HCT116 (cell line): ENCODE data around the gene TENM4. TPM values are rescaled to one million over a fixed set of nuclear protein-coding genes. Genes with fewer than 3 reads are reported as not detected.

Source experiments
- ATAC-seq: fragments of 200-7000 bp; cut with Tn5 transposase; 2 replicates; pipeline ENCODE4 v1.9.1; 2020; ENCODE audit warnings: mild to moderate bottlenecking, moderate library complexity
- BruUV-seq: library from RNA; stranded (reverse); fragments of 400-500 nt; replicated peaks from 2 replicates; lab custom pipeline; 2021; lab: Mats Ljungman, UMichigan
- CTCF ChIA-PET: fragments of 300-600 bp; sonication (Branson Sonifier 250); formaldehyde crosslinking; loops from one replicate; lab custom pipeline; 2021; ENCODE audit warnings: antibody characterized with exemption; lab: Charles Lee
- POLR2A ChIA-PET: fragments of 300-600, 350-600 bp; sonication (Branson Sonifier 250); formaldehyde crosslinking; loops from one replicate; lab custom pipeline; 2021; ENCODE audit warnings: antibody characterized with exemption; lab: Charles Lee
- RAD21 ChIA-PET, 2 experiments: fragments of 300-600 bp; sonication (Branson Sonifier 250); formaldehyde crosslinking; loops; one replicate each; lab custom pipeline; 2023; ENCODE audit warnings: low total read pairs in 2 of 2; ENCODE audit not compliant: uncharacterized antibody in 2 of 2, unreplicated experiment in 2 of 2, low non-redundant PET in 1 of 2; lab: Charles Lee
- DNase-seq: peaks from one replicate; pipeline ENCODE4 v3.0.0-alpha.2; 2010; ENCODE audit warnings: low read depth, low spot score
- H2AFZ ChIP-seq: fragments of 200-600 bp; shearing (Covaris generic), sonication (generic); 2 replicates; pipeline ENCODE4 v1.6.1; 2017; ENCODE audit warnings: low read depth, mixed run types, mixed read lengths, antibody characterized with exemption, low read length; ENCODE audit not compliant: poor library complexity, severe bottlenecking
- H3K27ac ChIP-seq: 2 replicates; pipeline ENCODE4 v1.5.1; 2012; ENCODE audit warnings: low read depth, low read length
- H3K27me3 ChIP-seq: fragments of 200-600 bp; sonication (generic); 2 replicates; pipeline ENCODE4 v1.6.1; 2016; ENCODE audit warnings: mixed run types, low read length, mixed read lengths; ENCODE audit not compliant: insufficient read depth
- H3K36me3 ChIP-seq, 2 experiments: fragments of 200-500 bp in 1 of 2; fragments of 200-600 bp in 1 of 2; sonication (Bioruptor generic) in 1 of 2; sonication (generic) in 1 of 2; 2 replicates each; pipeline versions ENCODE4 v1.5.1 to v1.6.1; 2014 to 2016; ENCODE audit warnings: low read length in 2 of 2, inconsistent platforms in 1 of 2, mixed read lengths in 1 of 2, mixed run types in 1 of 2; ENCODE audit not compliant: insufficient read depth in 2 of 2, control insufficient read depth in 1 of 2
- H3K4me1 ChIP-seq, 2 experiments: fragments of 200-600 bp in 1 of 2; sonication (generic) in 1 of 2; 2 replicates each; pipeline versions ENCODE4 v1.5.1 to v1.6.1; 2012 to 2017; ENCODE audit warnings: low read length in 2 of 2, inconsistent platforms in 1 of 2, mild to moderate bottlenecking in 1 of 2, mixed read lengths in 1 of 2, mixed run types in 1 of 2, moderate library complexity in 1 of 2; ENCODE audit not compliant: insufficient read depth in 2 of 2, control insufficient read depth in 1 of 2
- H3K4me2 ChIP-seq: fragments of 200-600 bp; sonication (generic); 2 replicates; pipeline ENCODE4 v1.6.1; 2017; ENCODE audit warnings: mixed run types, low read length, mixed read lengths
- H3K4me3 ChIP-seq, 2 experiments: fragments of 200-600 bp in 1 of 2; sonication (generic) in 1 of 2; replicated peaks in 1 of 2; 2 replicates each; pipeline ENCODE4 v1.5.1; 2011 to 2016; ENCODE audit warnings: low read length in 2 of 2, control low read depth in 1 of 2, low read depth in 1 of 2, mild to moderate bottlenecking in 1 of 2, mixed read lengths in 1 of 2, mixed run types in 1 of 2
- H3K79me2 ChIP-seq: fragments of 200-600 bp; sonication (generic); 2 replicates; pipeline ENCODE4 v1.6.1; 2017; ENCODE audit warnings: mild to moderate bottlenecking, mixed run types, low read length, moderate library complexity, mixed read lengths; ENCODE audit not compliant: insufficient read depth
- H3K9ac ChIP-seq: fragments of 200-600 bp; sonication (generic); 2 replicates; pipeline ENCODE4 v1.6.1; 2016; ENCODE audit warnings: low read length, mixed read lengths
- H3K9me2 ChIP-seq: fragments of 200-600 bp; sonication (generic), shearing (Covaris generic); 2 replicates; pipeline ENCODE4 v1.6.1; 2017; ENCODE audit warnings: mixed run types, mild to moderate bottlenecking, moderate library complexity; ENCODE audit not compliant: insufficient read depth
- H3K9me3 ChIP-seq, 2 experiments: fragments of 200-500 bp in 1 of 2; fragments of 200-600 bp in 1 of 2; sonication (Bioruptor generic) in 1 of 2; sonication (generic) in 1 of 2; 2 replicates each; pipeline ENCODE4 v1.6.1; 2014 to 2017; ENCODE audit warnings: low read length in 2 of 2, mixed read lengths in 2 of 2, inconsistent platforms in 1 of 2, low read depth in 1 of 2, mild to moderate bottlenecking in 1 of 2, mixed run types in 1 of 2, moderate library complexity in 1 of 2; ENCODE audit not compliant: control insufficient read depth in 1 of 2, insufficient read depth in 1 of 2
- H4K20me1 ChIP-seq: fragments of 200-600 bp; sonication (generic), shearing (Covaris generic); 2 replicates; pipeline ENCODE4 v1.6.1; 2017; ENCODE audit warnings: mixed run types, mild to moderate bottlenecking, moderate library complexity; ENCODE audit not compliant: insufficient read depth
- CBX3 ChIP-seq: IDR thresholded peaks from 2 replicates; pipeline ENCODE4 v1.6.1; 2012; ENCODE audit warnings: low read depth
- CEBPB ChIP-seq: IDR thresholded peaks from 2 replicates; pipeline ENCODE4 v1.6.1; 2012; ENCODE audit warnings: low read depth
- ELF1 ChIP-seq: IDR thresholded peaks from 2 replicates; pipeline ENCODE4 v1.6.1; 2012; ENCODE audit warnings: low read depth, borderline replicate concordance
- EZH2 ChIP-seq: fragments of 200-600 bp; sonication (generic); IDR thresholded peaks from 2 replicates; pipeline ENCODE4 v1.6.1; 2017; ENCODE audit warnings: antibody characterized with exemption, mixed run types
- EZH2phosphoT487 ChIP-seq: fragments of 200-600 bp; IDR thresholded peaks from 2 replicates; pipeline ENCODE4 v1.6.1; 2018; ENCODE audit warnings: antibody characterized with exemption, borderline replicate concordance
- JUND ChIP-seq: IDR thresholded peaks from 2 replicates; pipeline ENCODE4 v1.6.1; 2012
- POLR2A ChIP-seq: IDR thresholded peaks from 2 replicates; pipeline ENCODE4 v1.7.0; 2011; ENCODE audit warnings: borderline replicate concordance; ENCODE audit not compliant: insufficient read depth, insufficient read length; ENCODE audit errors: extremely low read depth
- RAD21 ChIP-seq: IDR thresholded peaks from 2 replicates; pipeline ENCODE4 v1.6.1; 2012; ENCODE audit warnings: low read depth, mild to moderate bottlenecking
- SIN3A ChIP-seq: IDR thresholded peaks from 2 replicates; pipeline ENCODE4 v1.6.1; 2012; ENCODE audit warnings: low read depth
- SP1 ChIP-seq: IDR thresholded peaks from 2 replicates; pipeline ENCODE4 v1.6.1; 2012; ENCODE audit warnings: low read depth
- SRF ChIP-seq: IDR thresholded peaks from 2 replicates; pipeline ENCODE4 v1.6.1; 2012; ENCODE audit warnings: low read depth
- TCF7L2 ChIP-seq: IDR thresholded peaks from 2 replicates; pipeline ENCODE4 v1.7.0; 2011; ENCODE audit warnings: borderline replicate concordance, inconsistent platforms; ENCODE audit not compliant: insufficient read depth, insufficient read length; ENCODE audit errors: extremely low read depth
- YY1 ChIP-seq: IDR thresholded peaks from 2 replicates; pipeline ENCODE4 v1.6.1; 2011; ENCODE audit warnings: low read length, low read depth, moderate library complexity, mild to moderate bottlenecking; ENCODE audit not compliant: insufficient replicate concordance; ENCODE audit errors: extremely low read depth
- ZFX ChIP-seq: fragments of 450-650 bp; IDR thresholded peaks from 2 replicates; pipeline ENCODE4 v1.6.1; 2017
- ZNF274 ChIP-seq: fragments of 200-500 bp; sonication (Bioruptor generic); IDR thresholded peaks from 2 replicates; pipeline ENCODE4 v1.6.1; 2014; ENCODE audit warnings: mild to moderate bottlenecking, low read depth, low read length, inconsistent platforms
- intact Hi-C: fragments of 100-400 bp; cut with micrococcal nuclease; formaldehyde crosslinking; loops from 2 replicates; pipeline ENCODE4 v1.10.0; 2022
- total RNA-seq: library from RNA; stranded (reverse); gene quantifications from one replicate; pipeline ENCODE4 v1.2.1, GENCODE V29; 2021; ENCODE audit not compliant: unreplicated experiment
- TF ChIP-seq, protein P1 (sequence below), 3 experiments: fragments of 200-600 bp in 1 of 3; sonication (generic) in 1 of 3; IDR thresholded peaks in 2 of 3; conservative IDR thresholded peaks in 1 of 3; 2 replicates each; pipeline ENCODE4 v1.5.1; 2012 to 2017; ENCODE audit warnings: low read depth in 2 of 3, low read length in 2 of 3, antibody characterized with exemption in 1 of 3, borderline replicate concordance in 1 of 3, control low read depth in 1 of 3, mild to moderate bottlenecking in 1 of 3, mixed read lengths in 1 of 3, mixed run types in 1 of 3, moderate library complexity in 1 of 3; ENCODE audit not compliant: insufficient read depth in 1 of 3
- TF ChIP-seq, protein P2 (sequence below): IDR thresholded peaks from 2 replicates; pipeline ENCODE4 v1.6.1; 2012
- TF ChIP-seq, protein P3 (sequence below): IDR thresholded peaks from 2 replicates; pipeline ENCODE4 v1.6.1; 2011; ENCODE audit warnings: mild to moderate bottlenecking, low read length, moderate library complexity; ENCODE audit not compliant: insufficient replicate concordance; ENCODE audit errors: extremely low read depth
- TF ChIP-seq, protein P4 (sequence below): IDR thresholded peaks from 2 replicates; pipeline ENCODE4 v1.6.1; 2012; ENCODE audit warnings: low read depth

The TENM4 gene
- total RNA-seq, 1 experiment from 2014 or later, result 0.05 TPM

DNA sequence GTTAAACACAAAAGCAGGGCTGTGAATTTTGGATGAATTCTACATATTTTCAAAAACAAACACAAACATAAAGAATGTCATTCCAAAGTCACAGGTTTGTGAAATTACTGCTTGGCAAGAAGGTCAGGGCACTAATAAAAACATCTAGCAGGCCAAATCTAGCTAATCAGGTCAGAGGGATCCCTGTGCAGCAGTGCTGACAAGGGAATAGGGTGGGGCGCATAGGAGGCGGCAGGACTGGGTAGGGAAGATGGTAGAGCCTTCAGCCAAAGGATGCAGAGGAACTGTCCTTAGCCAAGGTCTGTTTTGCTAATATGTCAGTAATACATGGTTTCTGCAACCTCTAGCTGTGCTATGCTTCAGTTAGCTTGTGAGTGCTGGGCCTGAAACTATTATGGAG is 396.6 kb downstream of the TENM4 start:
- no peaks in the 10 kb centered on the region for H3K4me1 ChIP-seq
- H3K4me2 ChIP-seq, result no peak overlapping the region
- no peaks in the 10 kb centered on the region for H3K9me3 ChIP-seq
- no peak for DNase-seq
- ChIA-PET CTCF (no interaction called here), POLR2A (no interaction called here)
- H3K79me2 ChIP-seq, result no peaks in the 10 kb centered on the region
- no peaks in the 10 kb centered on the region for H4K20me1 ChIP-seq
- H3K27ac ChIP-seq, result no peak overlapping the region
- intact Hi-C loops, result no loop called here
- H3K36me3 ChIP-seq, result no peaks in the 10 kb centered on the region
- peaks cover 18% of the 10 kb centered on the region for H3K27me3 ChIP-seq
- no peak overlapping the region for H3K4me3 ChIP-seq
- TF ChIP-seq SRF (no peak), ELF1 (no peak), TCF7L2 (no peak), POLR2A (no peak), SIN3A (no peak), EZH2phosphoT487 (no peak), EZH2 (no peak), CBX3 (no peak), RAD21 (no peak), SP1 (no peak), YY1 (no peak), JUND (no peak), ZFX (no peak), CEBPB (no peak), ZNF274 (no peak)
- TF ChIP-seq, protein P1, sequence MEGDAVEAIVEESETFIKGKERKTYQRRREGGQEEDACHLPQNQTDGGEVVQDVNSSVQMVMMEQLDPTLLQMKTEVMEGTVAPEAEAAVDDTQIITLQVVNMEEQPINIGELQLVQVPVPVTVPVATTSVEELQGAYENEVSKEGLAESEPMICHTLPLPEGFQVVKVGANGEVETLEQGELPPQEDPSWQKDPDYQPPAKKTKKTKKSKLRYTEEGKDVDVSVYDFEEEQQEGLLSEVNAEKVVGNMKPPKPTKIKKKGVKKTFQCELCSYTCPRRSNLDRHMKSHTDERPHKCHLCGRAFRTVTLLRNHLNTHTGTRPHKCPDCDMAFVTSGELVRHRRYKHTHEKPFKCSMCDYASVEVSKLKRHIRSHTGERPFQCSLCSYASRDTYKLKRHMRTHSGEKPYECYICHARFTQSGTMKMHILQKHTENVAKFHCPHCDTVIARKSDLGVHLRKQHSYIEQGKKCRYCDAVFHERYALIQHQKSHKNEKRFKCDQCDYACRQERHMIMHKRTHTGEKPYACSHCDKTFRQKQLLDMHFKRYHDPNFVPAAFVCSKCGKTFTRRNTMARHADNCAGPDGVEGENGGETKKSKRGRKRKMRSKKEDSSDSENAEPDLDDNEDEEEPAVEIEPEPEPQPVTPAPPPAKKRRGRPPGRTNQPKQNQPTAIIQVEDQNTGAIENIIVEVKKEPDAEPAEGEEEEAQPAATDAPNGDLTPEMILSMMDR (IDR thresholded peaks at IDR 0.05 in 2 of 3, conservative IDR thresholded peaks at IDR 0.05 in 1 of 3; ENCODE audit: borderline replicate concordance in 1 of 3, insufficient read depth in 1 of 3, low read depth in 2 of 3, low read length in 2 of 3), result no peak
- TF ChIP-seq, protein P2, sequence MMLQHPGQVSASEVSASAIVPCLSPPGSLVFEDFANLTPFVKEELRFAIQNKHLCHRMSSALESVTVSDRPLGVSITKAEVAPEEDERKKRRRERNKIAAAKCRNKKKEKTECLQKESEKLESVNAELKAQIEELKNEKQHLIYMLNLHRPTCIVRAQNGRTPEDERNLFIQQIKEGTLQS, result no peak
- TF ChIP-seq, protein P3, sequence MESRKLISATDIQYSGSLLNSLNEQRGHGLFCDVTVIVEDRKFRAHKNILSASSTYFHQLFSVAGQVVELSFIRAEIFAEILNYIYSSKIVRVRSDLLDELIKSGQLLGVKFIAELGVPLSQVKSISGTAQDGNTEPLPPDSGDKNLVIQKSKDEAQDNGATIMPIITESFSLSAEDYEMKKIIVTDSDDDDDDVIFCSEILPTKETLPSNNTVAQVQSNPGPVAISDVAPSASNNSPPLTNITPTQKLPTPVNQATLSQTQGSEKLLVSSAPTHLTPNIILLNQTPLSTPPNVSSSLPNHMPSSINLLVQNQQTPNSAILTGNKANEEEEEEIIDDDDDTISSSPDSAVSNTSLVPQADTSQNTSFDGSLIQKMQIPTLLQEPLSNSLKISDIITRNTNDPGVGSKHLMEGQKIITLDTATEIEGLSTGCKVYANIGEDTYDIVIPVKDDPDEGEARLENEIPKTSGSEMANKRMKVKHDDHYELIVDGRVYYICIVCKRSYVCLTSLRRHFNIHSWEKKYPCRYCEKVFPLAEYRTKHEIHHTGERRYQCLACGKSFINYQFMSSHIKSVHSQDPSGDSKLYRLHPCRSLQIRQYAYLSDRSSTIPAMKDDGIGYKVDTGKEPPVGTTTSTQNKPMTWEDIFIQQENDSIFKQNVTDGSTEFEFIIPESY, result no peak
- TF ChIP-seq, protein P4, sequence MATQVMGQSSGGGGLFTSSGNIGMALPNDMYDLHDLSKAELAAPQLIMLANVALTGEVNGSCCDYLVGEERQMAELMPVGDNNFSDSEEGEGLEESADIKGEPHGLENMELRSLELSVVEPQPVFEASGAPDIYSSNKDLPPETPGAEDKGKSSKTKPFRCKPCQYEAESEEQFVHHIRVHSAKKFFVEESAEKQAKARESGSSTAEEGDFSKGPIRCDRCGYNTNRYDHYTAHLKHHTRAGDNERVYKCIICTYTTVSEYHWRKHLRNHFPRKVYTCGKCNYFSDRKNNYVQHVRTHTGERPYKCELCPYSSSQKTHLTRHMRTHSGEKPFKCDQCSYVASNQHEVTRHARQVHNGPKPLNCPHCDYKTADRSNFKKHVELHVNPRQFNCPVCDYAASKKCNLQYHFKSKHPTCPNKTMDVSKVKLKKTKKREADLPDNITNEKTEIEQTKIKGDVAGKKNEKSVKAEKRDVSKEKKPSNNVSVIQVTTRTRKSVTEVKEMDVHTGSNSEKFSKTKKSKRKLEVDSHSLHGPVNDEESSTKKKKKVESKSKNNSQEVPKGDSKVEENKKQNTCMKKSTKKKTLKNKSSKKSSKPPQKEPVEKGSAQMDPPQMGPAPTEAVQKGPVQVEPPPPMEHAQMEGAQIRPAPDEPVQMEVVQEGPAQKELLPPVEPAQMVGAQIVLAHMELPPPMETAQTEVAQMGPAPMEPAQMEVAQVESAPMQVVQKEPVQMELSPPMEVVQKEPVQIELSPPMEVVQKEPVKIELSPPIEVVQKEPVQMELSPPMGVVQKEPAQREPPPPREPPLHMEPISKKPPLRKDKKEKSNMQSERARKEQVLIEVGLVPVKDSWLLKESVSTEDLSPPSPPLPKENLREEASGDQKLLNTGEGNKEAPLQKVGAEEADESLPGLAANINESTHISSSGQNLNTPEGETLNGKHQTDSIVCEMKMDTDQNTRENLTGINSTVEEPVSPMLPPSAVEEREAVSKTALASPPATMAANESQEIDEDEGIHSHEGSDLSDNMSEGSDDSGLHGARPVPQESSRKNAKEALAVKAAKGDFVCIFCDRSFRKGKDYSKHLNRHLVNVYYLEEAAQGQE, result no peak
- TF ChIP-seq, all 23 proteins: peak for 0
- no TSS peak for BruUV-seq
- no peak overlapping the region for H3K9ac ChIP-seq
- ATAC-seq, result no peak
- H3K9me2 ChIP-seq, result no peaks in the 10 kb centered on the region
- H2AFZ ChIP-seq, result no peak overlapping the region
- RAD21 ChIA-PET, result no interaction called here
